RPMI8226 (cell line): ENCODE results near the gene WDR54.
"Not testable (repeated sequence)": the region's sequence is repeated elsewhere in the genome, so short reads cannot be mapped to it uniquely, and the experiment has no call there.

ENCODE experiments used
- DNase-seq: peaks from one replicate; pipeline ENCODE4 v3.0.0-alpha.2; 2015

WDR54 gene

DNA sequence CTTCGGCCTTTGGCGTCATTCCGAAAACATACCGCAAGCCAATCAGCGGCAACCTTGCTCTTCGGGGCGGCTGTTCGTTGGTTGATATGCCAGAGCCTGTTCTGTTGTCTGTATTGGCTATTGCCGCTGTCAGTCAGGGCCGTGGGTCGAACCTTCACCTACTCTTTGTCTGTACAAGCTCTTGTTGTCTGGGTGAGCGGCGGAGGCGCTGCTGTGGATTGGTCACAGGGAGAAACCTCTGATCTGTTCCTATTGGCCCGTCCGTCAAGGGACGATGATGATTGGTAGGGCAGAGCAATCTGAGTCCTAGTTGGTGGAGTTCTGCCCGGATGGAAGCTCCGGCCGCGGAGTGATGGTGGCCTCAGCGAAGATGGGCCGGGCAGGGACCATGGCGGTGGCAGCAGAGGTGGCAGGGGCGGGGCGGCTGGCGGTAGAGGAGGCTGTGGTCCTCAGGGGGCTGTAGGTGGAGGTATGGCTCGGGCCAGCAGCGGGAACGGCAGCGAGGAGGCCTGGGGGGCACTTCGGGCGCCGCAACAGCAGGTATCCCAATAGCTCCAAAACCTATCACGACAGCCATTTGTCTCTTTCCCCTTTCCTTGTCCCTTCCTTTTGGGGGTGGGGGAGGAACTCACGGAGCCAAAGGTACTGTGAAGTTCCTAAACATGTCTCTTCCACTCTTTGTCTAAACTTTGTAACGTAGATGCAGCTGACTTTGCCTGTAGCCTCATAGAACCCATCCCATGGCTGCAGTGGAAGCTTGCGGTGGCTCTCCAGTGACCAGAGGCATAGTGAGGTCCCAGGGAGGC is 36.8 kb downstream of the WDR54 start, which contains the start of gene WBP1:
TSS of gene WBP1 (plus strand) at position 307 of the 806 bp plus-strand sequence. CDS start at position 472, 165 bp downstream.
- DNase-seq = peak; percentile 99

DNA sequence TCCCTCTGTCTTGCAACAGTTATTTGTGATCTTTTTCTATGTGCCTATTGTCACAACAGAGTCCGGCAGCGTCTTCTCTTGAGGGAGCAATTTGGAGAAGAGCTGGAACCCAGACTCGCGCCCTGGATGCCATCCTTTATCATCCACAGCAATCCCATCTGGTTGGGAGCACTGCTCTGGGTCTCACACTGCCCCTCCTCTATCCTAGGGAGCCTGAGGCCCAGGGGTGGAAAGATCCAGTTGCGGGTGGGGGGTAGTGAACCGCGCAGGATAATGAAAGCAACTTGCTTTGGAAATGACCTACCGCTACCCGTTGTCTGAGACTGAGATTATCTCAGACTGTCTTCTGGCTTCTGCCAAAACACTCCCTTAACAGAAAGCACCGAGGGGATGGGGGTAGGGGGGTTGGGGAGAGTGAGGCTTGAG is 37.4 kb downstream of the WDR54 start:
- DNase-seq = no peak

DNA sequence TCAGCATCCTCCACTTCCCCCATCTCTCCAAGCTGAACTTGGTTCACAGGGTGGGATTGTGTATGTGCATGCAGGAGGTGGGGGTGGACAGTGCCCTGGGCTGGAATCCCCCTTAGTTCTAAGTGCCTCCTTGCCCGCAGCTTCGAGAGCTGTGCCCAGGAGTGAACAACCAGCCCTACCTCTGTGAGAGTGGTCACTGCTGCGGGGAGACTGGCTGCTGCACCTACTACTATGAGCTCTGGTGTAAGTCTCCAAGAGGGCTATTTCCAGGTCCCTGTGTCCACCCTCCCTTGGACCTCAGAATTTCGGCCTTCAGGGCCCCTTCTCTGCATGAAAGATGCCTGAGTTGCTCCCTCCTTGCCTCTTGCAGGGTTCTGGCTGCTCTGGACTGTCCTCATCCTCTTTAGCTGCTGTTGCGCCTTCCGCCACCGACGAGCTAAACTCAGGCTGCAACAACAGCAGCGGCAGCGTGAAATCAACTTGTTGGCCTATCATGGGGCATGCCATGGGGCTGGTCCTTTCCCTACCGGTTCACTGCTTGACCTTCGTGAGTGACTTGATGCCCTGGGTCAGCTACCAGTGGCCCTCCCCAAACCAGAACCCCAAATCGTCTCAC is 38.1 kb downstream of the WDR54 start:
- DNase-seq = not testable (repeated sequence)

DNA sequence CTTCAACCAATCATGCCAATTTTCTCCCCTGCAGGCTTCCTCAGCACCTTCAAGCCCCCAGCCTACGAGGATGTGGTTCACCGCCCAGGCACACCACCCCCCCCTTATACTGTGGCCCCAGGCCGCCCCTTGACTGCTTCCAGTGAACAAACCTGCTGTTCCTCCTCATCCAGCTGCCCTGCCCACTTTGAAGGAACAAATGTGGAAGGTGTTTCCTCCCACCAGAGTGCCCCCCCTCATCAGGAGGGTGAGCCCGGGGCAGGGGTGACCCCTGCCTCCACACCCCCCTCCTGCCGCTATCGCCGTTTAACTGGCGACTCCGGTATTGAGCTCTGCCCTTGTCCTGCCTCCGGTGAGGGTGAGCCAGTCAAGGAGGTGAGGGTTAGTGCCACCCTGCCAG is 38.7 kb downstream of the WDR54 start:
- not testable (repeated sequence) for DNase-seq

DNA sequence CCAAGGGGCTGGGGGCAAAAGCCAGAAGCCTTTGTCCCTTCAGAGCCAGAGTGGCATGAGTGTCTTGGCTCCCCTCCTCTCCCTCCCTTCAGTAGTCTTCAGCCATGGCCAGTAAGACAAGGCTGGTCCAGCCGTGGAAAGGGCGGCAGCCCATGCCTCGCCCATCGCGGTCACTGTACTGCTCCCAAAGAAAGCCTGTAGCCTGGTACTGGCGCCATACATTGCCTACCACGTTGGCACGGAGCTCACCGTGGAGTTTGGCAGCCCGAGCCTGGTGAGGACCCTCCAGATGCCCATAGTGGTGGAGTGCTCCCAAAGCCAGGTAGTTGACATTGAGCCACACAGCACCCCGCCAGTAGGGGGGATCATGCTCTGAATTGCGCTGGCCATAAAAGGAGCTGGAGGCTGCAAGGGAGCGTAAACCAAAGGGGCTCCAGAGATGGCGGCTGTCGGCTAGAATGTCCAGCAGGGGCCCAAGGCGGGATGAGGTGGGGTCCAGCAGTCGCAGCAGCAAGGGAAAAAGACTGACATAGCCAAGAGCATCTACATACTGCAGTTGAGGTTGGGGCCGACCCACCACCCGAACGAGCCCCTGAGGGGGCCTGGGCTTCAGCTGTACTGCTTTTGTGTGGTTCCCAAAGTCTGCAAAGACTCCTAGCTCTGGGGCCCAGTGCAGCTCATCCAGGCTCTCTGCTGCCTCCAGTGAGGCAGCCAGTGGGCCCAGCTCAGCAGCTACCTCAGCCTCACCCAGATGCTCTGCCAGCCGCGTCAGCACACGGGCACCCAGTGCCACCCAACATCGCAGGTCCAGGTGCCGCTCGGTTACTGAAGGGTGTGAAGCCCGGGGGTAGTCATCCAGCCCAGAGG is 39.9 kb downstream of the WDR54 start:
- DNase-seq = no peak

DNA sequence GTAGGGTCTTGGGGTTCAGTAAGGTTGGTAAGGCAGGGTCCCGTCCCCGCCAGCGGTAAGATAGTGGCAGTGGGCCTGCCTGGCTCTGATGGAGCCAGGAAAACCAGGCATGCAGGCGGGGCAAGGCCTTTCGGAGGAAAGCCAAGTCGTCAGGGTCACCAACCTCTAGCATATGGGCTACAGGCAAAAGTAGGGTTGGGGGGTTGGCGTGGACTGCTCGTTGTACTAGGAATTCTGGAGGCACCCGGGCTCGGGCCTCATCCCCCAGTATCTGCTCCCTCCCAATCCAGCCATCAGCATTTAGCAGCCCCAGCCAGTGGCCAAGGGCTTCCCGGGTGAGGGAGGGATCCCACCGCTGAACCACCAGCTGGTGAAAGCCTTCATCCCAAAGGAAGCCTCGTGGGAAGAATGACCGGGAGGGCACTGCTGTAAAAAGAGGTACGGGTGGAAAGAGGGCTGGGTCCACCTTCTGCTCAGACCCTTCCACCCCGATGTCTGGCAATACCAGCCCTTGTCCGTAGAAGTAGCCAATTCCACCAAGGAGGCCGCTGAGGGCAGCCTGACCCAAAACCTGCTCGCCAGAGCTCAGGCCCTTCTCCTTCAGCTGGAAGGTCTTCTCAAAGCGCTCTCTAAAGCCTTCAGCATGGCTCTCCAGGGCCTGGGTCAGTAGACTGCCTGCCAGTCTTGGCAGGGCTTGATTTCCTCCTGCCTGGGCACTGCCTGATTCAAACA is 40.7 kb downstream of the WDR54 start:
- DNase-seq = peak; percentile 0

DNA sequence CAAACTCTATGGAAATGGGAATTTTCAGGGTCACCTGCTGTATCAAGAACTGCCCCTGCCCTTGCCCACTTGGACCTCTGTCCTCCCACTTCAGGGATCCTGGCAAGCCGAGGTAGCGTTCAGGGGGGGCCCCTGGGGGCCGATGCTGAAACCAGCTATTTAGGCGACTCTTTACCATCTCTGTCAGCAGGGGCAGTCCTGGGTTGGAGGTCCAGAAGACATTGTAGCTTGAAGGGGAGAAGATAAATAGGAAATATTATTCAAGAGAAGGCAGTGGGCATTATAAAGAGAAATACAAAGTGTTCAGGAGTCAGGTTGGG is 41.2 kb downstream of the WDR54 start:
- DNase-seq = no peak

DNA sequence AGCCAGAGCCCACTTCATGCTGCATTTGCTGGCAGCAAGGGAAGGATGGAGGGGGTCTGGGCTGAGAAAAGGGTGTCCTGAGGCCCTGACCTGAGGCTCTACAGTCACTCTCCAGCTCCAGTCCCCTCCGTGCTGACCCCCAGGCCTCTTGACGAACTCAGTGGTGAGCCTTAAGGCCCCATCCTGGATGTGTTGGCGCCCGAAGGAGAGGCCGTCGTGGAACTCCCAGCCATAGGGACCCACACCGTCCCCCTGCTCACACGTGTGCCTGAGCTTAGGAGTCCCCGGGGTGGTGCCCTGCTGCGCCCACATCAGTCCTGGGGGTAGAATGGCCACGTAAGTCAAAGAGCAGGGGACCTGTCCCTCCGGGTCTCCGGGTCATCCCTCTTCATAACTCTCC is 42.9 kb downstream of the WDR54 start:
- DNase-seq = no peak

DNA sequence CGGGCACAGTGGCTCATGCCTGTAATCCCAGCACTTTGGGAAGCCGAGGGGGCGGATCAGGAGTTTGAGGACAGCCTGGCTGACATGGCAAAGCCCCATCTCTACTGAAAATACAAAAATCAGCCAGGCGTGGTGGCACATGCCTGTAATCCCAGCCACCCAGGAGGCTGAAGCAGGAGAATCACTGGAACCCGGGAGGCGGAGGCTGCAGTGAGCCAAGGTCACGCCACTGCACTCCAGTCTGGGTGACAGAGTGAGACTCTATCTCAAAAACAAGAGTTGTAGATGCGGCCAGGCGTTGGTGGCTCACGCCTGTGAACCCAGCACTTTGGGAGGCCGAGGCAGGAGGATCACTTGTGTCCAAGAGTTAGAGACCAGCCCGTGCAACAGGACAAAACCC is 49.2 kb downstream of the WDR54 start:
- DNase-seq = not testable (repeated sequence)

DNA sequence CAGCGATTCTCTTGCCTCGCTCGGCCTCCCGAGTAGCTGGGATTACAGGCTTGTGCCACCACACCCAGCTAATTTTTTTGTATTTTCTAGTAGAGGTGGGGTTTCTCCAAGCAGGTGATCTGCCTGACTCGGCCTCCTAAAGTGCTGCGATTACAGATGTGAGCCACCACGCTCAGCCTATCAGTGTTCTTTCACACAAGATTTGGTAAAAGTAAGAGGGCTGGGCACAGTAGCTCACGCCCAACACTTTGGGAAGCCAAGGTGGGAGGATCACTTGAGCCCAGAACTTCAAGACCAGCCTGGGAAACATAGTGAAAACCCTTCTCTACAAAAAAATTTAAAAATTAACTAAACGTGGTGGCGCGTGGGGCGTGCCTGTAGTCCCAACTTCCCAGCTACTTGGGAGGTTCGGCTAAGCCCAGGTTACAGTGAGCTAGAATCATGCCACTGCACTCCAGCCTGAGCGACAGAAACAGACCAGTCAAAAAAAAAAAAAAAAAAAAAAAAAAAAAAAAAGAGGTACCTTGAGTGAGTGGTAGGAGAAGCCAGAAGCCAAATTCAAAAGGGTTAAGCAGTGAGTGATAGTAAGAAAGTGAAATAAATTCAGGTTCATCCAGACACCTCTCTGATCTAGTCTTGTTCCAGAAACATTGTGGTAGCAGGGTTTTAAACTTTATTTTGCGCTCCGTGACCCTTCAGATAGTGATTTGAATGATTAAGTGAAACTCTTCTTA is 50.0 kb downstream of the WDR54 start:
- peak; percentile 1 for DNase-seq

DNA sequence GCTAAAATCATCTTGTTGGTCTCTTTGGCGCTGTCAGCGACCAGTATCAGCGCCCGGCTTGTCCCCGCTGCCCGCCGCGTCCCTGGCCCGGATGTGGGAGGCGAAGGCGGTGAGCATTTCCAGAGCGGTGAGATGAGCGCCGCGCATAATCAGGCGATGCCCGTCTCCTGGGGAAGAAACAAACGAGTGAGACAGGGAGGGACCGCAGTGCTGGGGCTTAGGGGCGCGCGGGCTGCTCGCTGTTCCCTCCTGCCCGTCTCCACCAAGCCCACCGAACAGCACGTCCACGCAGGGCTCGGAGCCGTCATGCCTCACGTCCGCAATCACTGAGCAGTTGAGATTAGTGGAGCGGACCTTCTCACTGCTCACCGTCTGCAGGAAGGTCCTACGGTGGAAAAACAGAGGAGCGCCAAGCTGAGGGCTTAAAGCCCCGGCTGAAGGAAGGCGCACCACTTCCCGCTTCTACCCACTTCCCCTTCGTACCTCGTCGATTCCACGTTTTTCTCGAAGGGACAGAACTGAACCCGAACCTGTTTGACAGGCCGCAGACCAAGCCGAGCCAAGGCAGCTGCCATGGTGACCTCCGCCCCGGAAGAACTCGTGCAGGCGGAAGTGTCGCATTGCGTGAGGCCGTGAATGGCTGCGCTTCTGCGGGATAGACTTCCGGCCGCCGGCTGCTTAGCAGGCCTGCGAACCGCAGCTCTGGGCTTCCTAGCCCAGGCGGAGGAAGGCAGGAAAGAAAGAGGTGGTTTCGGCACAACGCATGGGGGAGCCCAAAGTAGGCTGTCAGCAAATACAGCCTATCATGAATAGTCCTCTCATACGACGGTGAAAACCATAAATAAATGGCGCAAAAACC is 50.8 kb downstream of the WDR54 start, which contains the start of gene MRPL53:
TSS of gene MRPL53 (minus strand) at position 595 of the 859 bp plus-strand sequence. CDS start at position 575, 20 bp downstream.
- peak; percentile 98 for DNase-seq

DNA sequence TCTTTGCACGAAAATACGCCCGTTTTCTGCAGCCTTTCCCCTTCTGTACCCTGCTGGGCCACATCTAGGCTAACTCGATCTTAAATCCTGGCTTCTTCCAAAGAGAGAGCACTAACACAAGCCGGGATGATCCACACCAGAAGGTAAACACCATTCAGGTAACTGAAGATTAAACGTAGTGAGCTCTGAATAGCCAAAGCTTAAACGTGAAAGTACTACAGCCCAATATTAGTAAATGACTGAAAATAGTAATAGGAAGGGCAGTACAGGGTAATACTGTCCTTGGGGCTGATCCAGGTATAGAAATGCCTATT is 51.4 kb downstream of the WDR54 start:
- DNase-seq = no peak

DNA sequence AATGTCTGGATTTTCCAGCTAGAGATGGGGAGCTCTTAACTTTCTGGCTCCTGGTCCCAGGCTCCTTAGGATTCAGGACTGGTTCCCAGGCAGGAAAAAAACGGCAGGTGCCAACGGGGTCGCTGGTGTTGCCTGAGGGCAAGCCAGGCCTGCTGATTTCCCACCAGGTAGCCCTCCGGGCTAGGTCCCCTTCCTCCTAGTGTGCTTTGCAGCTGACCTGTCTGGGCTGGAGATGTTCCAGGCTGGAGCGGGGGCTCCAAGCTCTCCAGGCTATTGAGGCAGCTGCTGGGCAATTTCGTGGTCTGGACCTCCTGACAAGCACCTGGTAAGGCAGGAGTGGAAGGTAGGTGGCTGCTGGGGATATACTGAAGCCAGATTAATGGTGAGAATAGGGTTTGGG is 53.0 kb downstream of the WDR54 start:
- no peak for DNase-seq

DNA sequence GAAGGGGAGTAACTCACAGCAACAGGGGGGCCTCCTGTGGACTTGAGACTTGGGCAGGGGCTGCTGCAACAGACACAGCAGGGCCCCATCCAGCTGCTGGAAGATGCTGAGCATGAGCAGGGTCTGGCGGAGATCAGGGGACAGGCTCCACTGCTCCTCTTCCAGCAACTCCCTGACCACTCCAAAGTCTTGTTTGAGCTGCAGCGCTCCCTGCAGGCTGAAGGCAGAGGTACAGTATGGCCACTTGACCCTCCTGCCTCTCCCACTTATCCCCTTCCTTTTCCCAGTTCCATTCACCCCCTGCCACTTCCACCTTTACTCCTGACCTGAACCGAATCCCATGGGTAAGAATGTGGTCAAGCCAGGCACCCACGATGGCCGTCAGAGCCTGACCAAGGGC is 53.4 kb downstream of the WDR54 start:
- no peak for DNase-seq
